Esophagus squamous epithelium (tissue), 4 donors: ENCODE results near the gene MLPH.

Experiments used
- POLR2A ChIP-seq, 4 donors: fragments of 450-650 bp; IDR thresholded peaks; one replicate each; pipeline ENCODE4 v1.6.1; 2017; ENCODE audit warnings: antibody characterized with exemption in 4 of 4, mild to moderate bottlenecking in 4 of 4, moderate library complexity in 3 of 4
- TF ChIP-seq, protein P1 (sequence below), 6 experiments: fragments of 450-650 bp in 4 of 6; fragments of 200-600 bp in 2 of 6; sonication (generic) in 2 of 6; IDR thresholded peaks; one replicate each; pipeline ENCODE4 v1.5.1; 2016 to 2019; ENCODE audit warnings: antibody characterized with exemption in 6 of 6, mild to moderate bottlenecking in 4 of 6, moderate library complexity in 4 of 6

DNA sequence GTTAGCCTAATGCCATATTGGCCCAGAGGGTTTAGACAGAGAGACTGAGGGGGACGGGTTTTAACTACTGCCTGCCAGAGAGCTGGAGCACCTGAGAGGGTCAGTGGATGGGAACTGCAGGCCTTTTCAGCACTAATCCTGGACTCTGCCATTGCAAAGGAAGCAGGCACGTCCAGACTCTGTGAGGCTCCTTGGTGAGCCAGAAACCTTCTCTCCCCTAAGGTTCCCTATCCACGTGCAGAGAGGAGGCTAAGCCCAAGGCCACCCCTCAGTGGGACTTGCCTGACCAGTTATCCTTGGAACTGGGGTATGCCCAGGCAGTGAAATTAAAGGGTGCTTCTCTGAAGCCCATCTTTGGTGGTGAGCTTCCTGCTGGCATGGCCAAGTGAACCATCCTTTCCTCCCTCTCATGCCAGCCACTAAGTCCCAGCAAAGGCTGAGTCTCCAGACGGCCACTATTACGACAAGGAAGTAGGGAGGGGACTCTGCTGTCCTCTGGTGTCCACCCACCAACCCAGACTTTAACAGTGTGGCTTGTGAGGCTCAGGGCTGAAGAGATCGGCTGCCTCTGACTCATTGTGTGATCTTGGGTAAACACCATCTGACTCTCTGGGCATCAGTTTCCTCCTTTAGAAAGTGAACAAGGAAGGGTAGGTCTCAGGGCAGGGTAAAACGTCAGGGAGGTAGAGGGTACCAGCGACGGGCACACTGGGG lies 3.9 kb upstream of the MLPH start:
- TF ChIP-seq, protein P1, sequence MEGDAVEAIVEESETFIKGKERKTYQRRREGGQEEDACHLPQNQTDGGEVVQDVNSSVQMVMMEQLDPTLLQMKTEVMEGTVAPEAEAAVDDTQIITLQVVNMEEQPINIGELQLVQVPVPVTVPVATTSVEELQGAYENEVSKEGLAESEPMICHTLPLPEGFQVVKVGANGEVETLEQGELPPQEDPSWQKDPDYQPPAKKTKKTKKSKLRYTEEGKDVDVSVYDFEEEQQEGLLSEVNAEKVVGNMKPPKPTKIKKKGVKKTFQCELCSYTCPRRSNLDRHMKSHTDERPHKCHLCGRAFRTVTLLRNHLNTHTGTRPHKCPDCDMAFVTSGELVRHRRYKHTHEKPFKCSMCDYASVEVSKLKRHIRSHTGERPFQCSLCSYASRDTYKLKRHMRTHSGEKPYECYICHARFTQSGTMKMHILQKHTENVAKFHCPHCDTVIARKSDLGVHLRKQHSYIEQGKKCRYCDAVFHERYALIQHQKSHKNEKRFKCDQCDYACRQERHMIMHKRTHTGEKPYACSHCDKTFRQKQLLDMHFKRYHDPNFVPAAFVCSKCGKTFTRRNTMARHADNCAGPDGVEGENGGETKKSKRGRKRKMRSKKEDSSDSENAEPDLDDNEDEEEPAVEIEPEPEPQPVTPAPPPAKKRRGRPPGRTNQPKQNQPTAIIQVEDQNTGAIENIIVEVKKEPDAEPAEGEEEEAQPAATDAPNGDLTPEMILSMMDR (IDR thresholded peaks at IDR 0.05): peak in 1 of 6 experiments; percentile 12
- TF ChIP-seq POLR2A (IDR thresholded peaks at IDR 0.05): peak in 1 of 4 donors; percentile 23
